ENCODE measurements around the gene RAD21L1.
"Not testable (repeated sequence)": the region's sequence is repeated elsewhere in the genome, so short reads cannot be mapped to it uniquely, and the experiment has no call there.

The RAD21L1 gene

DNA sequence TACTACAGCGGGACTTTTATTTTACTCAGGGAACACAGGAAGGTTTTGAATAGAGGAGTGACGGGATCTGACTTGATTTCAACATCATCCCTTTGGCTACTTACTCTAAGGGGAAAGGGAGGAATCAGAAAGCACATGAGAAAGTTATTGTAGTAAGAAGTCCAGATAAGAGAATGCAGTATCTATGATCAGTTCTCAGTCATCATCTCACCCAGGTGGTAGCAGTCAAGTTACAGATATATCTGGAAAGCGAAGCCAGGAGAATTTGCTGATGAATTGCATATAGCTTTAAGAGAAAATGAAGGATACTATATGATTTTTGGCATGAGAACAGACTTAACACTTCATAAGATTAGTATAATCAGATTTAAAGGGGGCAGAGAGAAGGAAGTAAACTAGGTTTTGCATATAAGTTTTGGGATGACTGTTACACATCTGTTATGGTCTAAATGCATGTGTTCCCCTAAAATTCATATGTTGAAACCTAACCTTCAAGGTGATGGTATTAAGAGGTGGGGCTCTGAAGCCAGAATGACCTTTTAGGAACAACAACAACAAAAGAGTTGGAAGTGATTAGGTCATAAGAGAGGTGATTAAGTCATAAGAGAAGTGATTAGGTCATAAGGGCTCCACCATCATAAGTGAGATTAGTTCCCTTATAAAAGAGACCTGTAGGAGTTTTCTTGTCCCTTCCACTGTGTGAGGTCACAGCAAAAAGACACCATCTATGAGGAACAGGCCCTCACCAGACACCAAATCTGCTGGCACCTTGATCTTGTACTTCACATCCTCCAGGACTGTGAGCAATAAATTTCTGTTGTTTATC lies 6.7 kb downstream of the RAD21L1 start:
- no peak for DNase-seq

DNA sequence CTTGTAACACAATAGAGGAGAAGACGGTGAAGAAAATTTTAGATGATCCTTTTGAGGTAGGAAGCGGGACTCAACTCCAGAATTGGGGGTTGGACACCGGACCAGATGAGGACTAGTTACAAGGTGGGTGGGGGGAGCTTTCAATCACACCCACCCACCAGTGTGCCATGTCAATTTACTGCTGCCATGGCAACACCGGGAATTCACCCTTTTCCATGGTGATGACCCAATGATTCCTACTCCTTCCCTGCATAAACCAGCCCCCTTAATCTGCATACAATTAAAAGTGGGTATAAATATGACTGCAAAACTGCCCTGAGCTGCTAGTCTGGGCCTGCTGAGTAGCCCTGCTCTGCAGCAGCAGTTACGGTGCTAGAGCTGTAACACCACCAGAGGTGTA lies 14.7 kb downstream of the RAD21L1 start:
- DNase-seq = no peak

DNA sequence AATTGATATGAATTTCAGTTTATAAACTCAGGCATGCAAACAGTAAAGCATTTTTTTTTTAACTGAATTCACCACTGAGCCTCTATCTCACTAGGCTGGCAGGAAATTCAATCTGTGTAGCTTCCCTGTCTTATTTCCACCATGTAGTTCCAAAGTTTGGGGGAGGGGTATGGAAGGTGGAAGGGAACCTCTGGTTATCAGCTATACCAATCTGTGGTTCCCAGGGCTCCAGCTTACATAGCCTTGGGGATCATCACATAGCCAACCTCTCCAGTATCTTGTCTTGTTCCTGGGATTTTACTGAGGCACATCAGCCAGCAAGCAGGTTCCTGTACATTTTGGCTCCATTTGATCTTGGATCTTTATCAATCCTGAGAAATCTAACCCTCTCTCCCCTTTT lies 15.6 kb downstream of the RAD21L1 start:
- no peak for DNase-seq

DNA sequence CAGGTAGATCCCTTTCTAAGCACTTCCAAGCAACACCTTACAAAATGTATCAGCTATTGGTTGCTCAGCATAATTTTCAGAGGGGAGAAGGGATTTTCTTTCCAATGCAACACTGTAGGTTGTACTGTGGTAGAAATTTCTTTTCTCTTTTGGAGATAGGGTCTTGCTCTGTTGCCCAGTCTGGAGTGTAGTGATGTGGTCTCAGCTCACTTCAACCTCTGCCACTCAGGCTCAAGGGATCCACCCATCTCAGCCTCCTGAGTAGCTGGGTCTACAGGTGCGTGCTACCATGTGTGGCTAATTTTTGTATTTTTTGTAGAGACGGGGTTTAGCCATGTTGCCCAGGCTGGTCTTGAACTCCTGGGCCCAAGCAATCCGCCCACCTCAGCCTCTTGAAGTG lies 16.3 kb downstream of the RAD21L1 start:
- DNase-seq = no peak

DNA sequence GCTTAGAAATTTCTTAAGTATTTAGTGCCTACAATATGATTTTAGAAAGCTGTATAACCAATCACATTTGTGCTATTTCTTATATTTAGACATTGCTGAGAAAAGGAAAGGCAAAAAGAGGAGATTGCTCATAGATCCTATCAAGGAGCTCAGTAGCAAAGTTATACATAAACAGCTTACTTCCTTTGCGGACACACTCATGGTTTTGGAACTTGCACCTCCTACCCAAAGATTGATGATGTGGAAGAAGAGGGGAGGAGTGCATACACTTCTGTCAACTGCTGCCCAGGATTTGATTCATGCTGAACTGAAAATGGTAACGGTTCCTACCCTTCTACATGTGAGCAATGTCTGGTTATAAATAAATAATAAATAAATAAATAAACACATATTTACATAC lies 16.7 kb downstream of the RAD21L1 start:
- DNase-seq = no peak

DNA sequence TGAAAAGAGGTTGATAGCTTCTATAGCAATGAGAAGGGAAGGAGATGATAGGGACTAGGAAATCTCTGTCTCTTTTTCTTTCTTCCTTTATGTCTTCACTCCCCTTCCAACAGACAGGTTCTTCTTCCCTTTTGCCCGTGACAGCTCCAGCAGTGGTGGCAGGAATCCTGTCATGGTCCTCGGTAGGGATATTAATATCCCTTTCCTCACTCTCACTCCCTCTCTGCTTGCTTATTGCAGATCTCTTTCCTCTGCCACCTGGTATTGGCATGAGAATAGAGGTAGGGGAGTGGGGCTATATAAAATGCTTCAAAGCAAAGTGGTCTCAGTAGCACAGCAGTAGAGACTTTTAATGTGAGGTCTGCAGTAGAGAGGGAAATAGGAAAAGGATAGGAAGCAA lies 19.7 kb downstream of the RAD21L1 start:
- no peak for DNase-seq

DNA sequence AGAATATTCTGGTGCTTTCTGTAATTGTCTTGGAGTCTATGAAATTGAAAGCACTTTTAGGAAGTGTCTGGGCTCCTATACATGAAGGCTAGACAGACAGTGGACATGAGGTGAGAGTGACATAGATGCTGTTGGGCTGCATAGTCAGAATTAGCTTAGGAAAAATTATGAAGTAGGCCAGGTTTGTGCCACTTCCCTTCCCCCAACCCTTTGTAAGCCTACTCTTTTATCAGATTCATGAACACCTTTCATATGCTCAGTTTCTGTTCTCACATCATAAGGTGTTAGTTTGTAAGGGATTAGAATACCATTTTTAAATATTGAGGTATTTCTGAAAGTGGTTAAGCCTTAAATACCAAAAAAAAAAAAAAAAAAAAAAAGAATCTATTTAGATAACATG lies 21.8 kb downstream of the RAD21L1 start:
- DNase-seq = no peak

DNA sequence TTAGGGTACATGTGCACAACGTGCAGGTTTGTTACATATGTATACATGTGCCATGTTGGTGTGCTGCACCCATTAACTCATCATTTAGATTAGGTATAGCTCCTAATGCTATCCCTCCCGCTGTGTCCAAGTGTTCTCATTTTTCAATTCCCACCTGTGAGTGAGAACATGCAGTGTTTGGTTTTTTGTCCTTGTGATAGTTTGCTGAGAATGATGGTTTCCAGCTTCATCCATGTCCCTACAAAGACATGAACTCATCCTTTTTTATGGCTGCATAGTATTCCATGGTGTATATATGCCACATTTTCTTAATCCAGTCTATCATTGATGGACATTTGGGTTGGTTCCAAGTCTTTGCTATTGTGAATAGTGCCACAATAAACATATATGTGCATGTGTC lies 24.4 kb downstream of the RAD21L1 start:
- not testable (repeated sequence) for DNase-seq

DNA sequence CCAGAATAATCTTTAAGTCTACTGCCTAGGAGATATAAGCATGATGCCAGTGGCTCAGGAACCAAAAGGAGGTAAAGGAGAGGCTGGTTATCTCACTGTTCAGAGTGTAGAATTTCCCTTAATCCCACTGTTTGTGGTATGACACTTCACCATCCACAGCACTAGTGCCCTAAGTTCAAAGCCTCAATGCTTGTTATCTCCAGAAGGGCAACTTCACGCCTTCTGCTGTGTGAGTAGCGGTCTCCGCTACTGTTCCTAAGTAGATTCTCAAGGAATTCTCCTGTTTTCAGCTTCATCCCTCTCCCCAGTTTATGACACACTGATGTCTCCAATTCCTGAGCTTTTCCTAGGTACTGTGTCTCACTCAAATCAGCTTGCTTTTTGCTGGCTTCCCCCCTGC lies 26.6 kb downstream of the RAD21L1 start:
- DNase-seq = no peak

DNA sequence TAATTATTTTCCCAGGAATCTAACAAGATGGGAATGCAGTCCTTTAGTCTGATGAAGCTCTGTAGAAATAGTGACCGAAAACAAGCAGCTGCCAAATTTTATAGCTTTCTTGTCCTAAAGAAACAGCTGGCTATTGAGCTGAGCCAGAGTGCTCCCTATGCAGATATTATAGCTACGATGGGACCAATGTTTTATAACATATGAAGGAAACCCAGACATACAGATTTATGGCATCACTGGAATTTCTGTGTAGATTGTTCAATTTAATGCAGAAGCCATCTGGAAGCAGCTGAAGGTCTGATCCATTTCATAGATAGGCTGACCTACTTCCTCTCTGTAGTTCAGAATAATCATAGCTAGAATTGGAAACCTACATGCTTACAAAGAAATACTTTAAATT lies 28.4 kb downstream of the RAD21L1 start:
- no peak for DNase-seq

DNA sequence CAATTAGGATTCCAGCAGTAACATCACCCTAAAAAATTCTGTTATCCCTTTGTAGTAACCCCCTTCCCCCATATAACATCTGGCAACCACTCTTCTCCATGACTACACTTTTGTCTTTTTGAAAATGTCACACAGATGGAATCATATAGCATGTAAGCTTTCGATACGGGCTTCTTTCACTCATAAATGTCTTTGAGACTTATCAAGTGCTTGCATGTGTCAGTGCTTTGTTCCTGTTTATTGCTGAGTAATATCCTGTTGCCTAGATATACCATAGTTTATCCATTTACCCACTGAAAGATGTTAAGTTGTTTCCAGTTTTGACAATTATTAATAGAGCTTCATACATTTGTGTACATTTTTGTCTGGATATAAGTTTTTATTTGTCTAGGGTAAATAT lies 29.8 kb downstream of the RAD21L1 start:
- DNase-seq = no peak

DNA sequence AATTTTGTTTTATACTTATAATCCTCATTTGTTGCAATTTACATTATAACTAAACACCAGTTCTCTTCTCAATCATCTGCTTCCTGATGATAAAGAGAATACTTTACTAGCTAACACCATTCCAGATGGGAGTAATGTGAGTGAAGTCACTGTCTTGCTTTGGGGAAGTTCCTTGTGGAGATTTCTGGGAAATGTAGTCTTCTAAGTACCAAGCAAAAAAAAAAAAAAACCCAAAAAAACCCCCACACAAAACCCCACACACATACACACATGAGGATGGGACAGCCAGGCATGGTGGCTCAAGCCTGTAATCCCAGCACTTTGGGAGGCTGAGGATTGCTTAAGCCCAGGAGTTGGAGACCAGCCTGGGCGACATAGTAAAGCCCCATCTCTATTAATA lies 38.0 kb downstream of the RAD21L1 start:
- DNase-seq = no peak

DNA sequence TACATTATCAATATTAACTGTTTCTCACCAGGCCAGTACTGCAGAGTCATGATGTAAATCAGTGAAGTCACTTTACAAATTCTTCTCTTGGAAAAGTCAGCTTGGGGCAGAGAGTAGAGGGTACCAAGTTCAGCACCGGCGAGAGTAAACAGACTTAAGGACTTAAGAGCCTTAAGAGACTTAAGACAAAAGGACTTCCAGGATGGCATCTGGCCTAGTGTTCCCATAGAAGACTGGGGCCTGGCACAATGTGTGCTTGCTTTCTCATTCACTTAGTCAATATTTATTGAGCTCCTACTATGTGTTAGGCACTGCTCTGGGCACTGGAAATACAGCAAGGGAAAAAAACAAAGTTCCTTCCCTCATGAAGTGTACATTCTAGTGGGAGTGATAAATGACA lies 38.9 kb downstream of the RAD21L1 start:
- no peak for DNase-seq

DNA sequence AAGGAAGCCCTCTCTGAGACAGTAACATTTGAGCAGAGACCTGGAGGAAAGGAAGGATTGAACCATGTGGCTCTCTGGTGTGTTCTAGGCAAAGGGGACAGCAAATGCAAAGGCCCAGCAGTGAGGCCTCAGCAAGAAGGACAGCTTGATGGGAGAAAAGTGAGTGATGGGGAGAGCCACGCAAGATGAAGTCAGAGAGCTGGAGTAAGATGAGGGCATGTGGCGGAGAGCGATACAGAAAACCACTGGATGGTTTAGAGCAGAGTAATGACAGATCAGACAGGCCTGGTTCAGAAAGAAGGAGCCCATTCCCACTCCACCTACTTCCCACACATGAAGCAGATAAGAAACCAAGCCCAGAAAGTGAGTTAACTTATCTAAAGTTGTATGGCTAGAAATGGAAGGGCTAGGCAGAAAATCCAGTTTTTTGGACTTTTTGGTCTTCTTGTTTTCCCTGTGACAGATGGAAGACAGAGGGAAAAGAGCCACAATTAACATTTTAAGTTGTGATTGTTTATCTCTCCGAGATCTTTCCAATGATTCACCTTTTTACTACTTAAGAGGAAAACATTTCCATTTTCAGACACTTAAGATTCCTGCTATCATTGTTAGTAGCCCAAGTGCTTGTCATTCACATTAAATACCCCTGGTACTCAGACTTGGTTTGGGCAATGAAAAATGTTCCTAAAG lies 39.5 kb downstream of the RAD21L1 start:
- DNase-seq = no peak

DNA sequence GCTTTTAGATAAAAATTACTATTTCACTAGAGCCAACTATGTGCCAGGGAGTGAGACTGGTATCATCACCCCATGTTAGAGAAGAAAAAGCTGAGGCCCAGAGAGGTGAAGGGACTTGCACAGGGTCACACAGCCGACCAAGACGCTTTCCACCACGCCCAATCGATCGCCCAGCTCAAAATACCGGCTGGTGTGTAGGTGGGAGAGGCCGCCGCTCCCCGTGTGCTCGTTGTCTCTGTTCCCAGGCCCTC lies 40.0 kb downstream of the RAD21L1 start:
- no peak for DNase-seq

DNA sequence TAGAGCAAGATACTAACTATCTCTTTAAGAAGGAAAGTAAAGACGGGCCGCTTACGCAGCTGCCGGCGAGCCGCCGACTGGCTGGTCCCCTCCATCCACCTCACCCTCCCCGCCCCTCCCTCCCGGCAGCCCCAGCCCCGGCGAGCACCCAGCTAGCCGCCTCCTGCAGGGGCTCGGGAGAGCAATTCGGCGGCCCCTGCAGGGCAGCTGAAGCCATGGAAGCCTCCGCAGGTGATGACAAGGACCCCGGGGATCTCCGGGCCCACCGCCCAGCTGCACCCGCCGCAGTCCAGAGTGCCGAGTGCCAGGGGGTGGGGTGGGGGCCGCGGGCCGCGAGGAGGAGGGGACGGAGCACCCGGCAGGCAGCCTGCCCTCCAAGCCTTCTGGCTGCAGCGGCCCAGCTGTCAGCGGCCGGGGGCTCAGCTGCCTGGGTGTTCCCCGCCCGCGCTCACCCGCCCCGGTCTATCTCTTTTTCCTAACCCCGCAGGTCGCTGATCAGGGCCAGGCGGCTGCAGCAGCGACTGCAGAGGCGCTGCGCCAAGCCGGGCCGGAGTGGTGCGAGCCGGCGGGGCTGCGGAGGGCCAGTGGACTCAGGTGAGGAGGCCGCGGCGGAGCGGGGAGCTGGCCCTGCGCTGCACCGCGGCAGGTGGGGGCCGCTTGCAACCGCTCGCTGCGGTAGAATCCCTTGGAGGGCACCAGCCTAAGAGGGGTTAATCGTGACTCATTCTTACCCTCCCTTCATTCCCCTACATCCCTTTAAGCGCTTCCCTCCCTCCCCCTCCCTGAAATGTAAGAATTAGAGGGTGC lies 40.5 kb downstream of the RAD21L1 start, which contains the start of gene SNPH:
TSS of gene SNPH (plus strand) at position 128 of the 807 bp plus-strand sequence. CDS start 29,946 bp downstream, outside the sequence.
- DNase-seq = peak; percentile 78

DNA sequence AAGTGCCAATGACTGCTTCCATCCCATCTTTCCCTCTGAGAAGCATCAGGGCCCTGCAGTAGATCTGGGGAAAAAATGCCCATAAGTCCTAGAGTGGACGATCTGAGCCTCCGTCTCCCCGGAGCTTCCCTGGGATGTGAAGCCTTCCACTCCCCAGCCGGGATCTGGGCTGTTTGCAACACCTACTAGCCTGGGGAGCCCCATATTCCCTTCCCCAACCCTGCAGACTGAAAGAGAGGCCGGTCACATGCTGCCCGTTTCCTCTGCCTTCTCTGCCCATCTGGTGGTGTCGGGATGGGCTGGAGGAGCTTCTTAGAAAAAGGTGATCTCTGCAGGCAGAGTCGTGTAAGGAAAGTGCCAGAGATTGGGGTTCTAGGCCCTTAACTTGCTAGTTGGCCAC lies 41.3 kb downstream of the RAD21L1 start:
- no peak for DNase-seq

DNA sequence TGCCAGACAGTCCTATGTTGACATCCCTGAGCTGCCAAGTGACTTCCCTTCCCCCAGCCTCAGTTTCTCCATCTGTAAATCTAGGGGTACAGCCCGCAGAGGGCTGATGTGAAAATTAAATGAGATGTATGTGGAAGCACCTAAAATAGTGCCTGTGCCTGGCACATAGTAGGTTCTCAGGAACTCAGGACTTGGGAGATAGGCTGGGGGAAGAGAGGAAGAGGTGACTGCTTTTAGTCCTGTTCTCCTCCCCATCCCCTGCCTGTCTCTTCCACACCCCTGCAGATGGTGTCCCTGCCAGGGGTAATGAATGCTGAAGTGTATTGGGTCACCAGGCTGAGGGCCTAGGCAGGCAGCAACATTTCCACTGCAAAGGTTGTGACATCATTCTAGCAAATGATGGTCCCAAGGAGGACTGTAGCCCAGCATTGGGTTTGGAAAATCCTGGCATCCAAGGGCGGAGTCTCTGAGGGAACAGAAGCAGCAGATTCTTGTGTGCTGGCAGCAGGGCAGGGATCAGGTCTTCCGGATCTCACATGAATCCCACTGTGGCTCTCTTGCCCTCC lies 42.0 kb downstream of the RAD21L1 start:
- no peak for DNase-seq

DNA sequence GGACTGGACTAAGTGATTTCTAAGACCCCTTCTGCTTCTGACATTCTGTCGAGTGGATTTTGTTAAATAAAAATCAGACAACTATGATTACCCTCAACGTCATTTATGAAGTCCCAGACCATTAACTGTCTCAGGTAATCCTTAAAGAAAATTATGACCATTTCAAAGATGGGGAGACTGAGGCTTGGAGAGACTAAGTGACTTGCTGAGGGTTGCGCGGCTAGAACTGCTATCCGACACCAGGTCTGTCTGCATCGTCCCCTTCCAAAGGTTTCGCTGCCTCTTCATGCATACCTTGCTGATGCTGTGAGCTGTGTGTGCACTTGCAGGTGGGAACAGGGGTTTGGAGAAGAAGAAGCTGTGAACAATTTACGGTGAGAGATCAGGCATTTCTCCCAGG lies 43.4 kb downstream of the RAD21L1 start:
- DNase-seq = no peak

DNA sequence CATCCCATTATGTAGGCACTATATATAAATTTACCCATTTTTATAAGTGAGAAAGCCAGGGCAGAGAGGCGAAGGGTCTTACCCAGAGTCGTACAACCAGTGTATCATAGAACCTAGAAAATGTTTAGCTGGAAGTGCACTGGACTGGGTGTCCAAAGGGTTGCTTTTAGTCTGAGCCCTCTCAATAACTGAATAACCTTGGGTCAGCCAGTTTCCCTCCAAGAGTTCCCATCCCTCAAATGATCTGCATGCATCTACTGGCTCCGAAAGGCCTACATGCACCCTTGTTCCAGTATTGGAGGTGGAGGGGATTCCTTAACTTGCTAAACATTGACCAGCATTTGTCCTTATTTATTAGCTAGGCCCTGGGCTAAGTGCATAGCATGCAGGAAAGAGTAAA lies 44.0 kb downstream of the RAD21L1 start:
- no peak for DNase-seq

DNA sequence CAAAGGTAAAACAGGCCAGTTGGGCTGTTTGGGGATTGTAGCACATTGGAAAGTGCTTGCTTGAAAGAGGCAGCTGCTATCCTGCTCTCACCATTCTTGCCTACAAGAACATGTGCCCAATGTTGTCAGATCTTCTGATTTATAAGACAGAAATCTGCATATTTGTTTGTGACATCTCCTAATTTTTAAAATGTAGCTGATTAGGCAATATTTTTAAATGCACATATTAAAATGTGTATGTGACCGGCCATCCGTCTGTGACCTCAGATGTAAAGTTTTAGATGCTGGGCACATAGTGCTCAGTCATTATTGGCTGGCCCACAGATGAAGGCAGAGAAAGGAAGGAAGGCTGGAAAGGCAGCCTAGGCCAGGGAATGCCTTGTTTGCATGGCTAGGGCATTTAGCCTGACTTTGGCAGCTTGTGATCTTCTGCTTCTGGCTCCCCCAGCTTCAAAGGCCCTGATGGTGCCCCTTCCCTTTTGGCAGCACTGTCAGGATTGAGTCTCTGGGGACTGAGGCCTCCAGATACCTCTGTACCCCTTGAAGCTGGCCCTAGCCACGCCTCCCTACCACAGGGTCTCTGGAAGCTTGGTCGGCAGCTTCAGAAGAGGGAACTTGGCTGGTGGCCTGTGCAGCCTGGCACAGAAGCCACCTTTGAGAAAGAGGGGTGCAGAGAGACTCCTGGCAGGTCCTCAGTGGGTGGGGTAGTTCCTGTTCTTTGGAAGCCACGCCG lies 46.7 kb downstream of the RAD21L1 start:
- no peak for DNase-seq

DNA sequence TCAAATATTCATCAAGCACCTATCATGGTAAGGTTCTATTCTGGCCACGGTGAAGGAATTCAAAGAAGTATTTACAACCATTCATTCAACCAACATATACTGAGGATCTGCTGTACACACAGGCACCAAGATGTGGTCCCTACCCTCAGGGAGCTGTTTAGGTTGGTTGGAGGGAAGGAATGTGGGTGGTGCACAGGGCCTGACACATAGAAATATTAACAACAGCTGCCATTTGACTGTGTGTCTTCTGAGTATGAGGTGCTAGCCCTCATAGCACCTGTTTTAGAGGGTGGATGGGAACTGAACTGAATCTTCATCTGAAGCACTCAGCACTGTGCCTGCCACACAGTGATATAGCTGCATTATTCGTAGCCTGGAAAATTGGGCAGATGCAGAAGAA lies 47.5 kb downstream of the RAD21L1 start:
- no peak for DNase-seq

Data from activated CD4-positive, alpha-beta T cell treated with anti-CD3 and anti-CD28 coated beads, Interleukin-2, amount 50 U/mL, for 16 hours (primary cell).